Measurements from ENCODE around the gene OAT. TPM values are rescaled to one million over a fixed set of nuclear protein-coding genes. Genes with fewer than 3 reads are reported as not detected.

OAT gene
- total RNA-seq, 1 donor from 2014 or later = 54.2 TPM

- H3K27me3 ChIP-seq (ENCODE audit: low read depth) = peaks cover 5% of the 10 kb centered on the region
- no peak for DNase-seq
- H3K9me3 ChIP-seq = no peaks in the 10 kb centered on the region
- no peak for TF ChIP-seq CTCF (IDR thresholded peaks at IDR 0.05)
- H3K4me3 ChIP-seq = no peak overlapping the region
- no peak for ATAC-seq
- no peak overlapping the region for H3K27ac ChIP-seq
- intact Hi-C loops (cut with DNase I) = no loop called here
- H3K36me3 ChIP-seq = no peaks in the 10 kb centered on the region
- no peaks in the 10 kb centered on the region for H3K4me1 ChIP-seq
Observed at GRCh38 chr10:124429576-124429975, 10.9 kb upstream of the OAT start.

- H3K36me3 ChIP-seq = no peaks in the 10 kb centered on the region
- DNase-seq = no peak
- H3K9me3 ChIP-seq = no peaks in the 10 kb centered on the region
- H3K27ac ChIP-seq = no peak overlapping the region
- H3K4me1 ChIP-seq = no peaks in the 10 kb centered on the region
- peaks cover 5% of the 10 kb centered on the region for H3K27me3 ChIP-seq (ENCODE audit: low read depth)
- H3K4me3 ChIP-seq = no peak overlapping the region
- no peak for ATAC-seq
- intact Hi-C loops (cut with DNase I) = no loop called here
- TF ChIP-seq CTCF (IDR thresholded peaks at IDR 0.05) = no peak
Observed at GRCh38 chr10:124428207-124428777, 9.6 kb upstream of the OAT start.

GRCh38 chr10:124425227-124425962 is 6.7 kb upstream of the OAT start:
- H3K4me1 ChIP-seq = no peaks in the 10 kb centered on the region
- peaks cover 4% of the 10 kb centered on the region for H3K27me3 ChIP-seq (ENCODE audit: low read depth)
- DNase-seq (no peak), ATAC-seq (no peak)
- no peak for TF ChIP-seq CTCF (IDR thresholded peaks at IDR 0.05)
- intact Hi-C loops (cut with DNase I) = no loop called here
- no peak overlapping the region for H3K27ac ChIP-seq
- H3K9me3 ChIP-seq = no peaks in the 10 kb centered on the region
- no peak overlapping the region for H3K4me3 ChIP-seq
- no peaks in the 10 kb centered on the region for H3K36me3 ChIP-seq

GRCh38 chr10:124423813-124424212 is 5.1 kb upstream of the OAT start:
- Histone ChIP-seq H3K4me3 (no peak overlapping the region), H3K9me3 (no peaks in the 10 kb centered on the region), H3K27ac (no peak overlapping the region), H3K27me3 (ENCODE audit: low read depth) (peaks cover 4% of the 10 kb centered on the region), H3K36me3 (no peaks in the 10 kb centered on the region), H3K4me1 (peaks cover 5% of the 10 kb centered on the region)
- ATAC-seq = no peak
- intact Hi-C loops (cut with DNase I) = no loop called here
- no peak for DNase-seq
- no peak for TF ChIP-seq CTCF (IDR thresholded peaks at IDR 0.05)

- Histone ChIP-seq H3K27me3 (ENCODE audit: low read depth) (peaks cover 4% of the 10 kb centered on the region), H3K27ac (no peak overlapping the region), H3K4me1 (peaks cover 10% of the 10 kb centered on the region), H3K36me3 (no peaks in the 10 kb centered on the region), H3K4me3 (no peak overlapping the region), H3K9me3 (no peaks in the 10 kb centered on the region)
- intact Hi-C loops (cut with DNase I) = no loop called here
- no peak for DNase-seq
- no peak for TF ChIP-seq CTCF (IDR thresholded peaks at IDR 0.05)
- ATAC-seq = no peak
Observed at GRCh38 chr10:124422742-124423141, 4.0 kb upstream of the OAT start.
